GM18858 (cell line): Measurements from ENCODE around the gene CACNA1E.

ENCODE experiments used
- ATAC-seq: cut with Tn5 transposase; IDR thresholded peaks from one replicate; pipeline ENCODE4 v1.9.1; 2021; ENCODE audit not compliant: unreplicated experiment

The CACNA1E gene

DNA sequence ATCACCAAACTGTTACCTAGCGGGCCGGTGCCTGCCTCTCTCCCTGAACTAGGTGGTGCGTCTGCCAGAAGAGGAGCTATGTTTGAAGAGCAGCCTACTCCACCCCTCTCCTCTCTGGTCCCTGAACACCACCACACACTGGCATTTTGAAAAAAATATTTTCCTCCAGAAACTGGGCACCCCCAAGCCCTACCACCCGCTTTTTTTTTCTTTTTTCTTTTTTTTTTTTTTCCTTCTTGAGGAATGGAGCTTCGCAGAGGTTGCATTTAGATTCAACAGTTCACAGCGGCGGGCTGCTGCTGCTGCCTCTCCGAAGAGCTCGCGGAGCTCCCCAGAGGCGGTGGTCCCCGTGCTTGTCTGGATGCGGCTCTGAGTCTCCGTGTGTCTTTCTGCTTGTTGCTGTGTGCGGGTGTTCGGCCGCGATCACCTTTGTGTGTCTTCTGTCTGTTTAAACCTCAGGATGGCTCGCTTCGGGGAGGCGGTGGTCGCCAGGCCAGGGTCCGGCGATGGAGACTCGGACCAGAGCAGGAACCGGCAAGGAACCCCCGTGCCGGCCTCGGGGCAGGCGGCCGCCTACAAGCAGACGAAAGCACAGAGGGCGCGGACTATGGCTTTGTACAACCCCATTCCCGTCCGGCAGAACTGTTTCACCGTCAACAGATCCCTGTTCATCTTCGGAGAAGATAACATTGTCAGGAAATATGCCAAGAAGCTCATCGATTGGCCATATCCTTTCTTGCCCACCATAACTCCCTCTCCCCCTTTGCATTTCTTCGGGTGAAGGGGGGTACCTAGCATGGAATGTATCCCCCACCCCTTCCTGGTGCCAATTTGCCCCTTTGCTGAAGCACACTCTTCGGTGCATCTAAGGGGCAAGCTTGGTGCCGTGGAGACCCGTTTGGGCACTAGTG, at the start of gene CACNA1E:
Gene CACNA1E, plus strand, starts transcription at position 233 of the 911 bp plus-strand sequence. Its CDS starts 228 bp downstream, at position 461.
- no peak for ATAC-seq

DNA sequence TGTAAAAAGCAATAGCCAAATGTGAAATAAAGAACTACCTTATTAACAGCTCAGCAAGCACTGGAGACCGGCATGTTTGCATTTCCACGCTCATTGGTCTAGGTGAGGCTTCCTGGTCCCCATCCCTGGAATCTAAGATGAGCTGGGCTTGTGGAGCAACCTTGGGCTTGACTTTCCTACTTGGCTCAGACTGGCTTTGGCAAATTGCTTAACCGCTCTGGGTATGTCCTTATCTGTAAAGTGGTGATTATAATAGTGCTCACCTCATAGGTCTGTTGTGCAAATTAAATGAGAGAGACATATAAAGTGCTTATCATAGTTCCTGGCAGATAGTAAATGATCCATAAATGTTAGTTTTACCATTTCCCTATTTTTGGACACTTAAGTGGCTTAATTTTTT, 49.4 kb upstream of the CACNA1E start:
- no peak for ATAC-seq

- no peak for ATAC-seq
These were observed 45.3 kb upstream of the CACNA1E start for GRCh38 chr1:181438013-181438412.

- no peak for ATAC-seq
These were observed 42.8 kb upstream of the CACNA1E start for GRCh38 chr1:181440510-181440909.

GRCh38 chr1:181442181-181442525, 41.2 kb upstream of the CACNA1E start:
- no peak for ATAC-seq

GRCh38 chr1:181443231-181443853, 40.0 kb upstream of the CACNA1E start:
- ATAC-seq: no peak

- ATAC-seq: no peak
These were observed 37.9 kb upstream of the CACNA1E start for GRCh38 chr1:181445436-181445835.

GRCh38 chr1:181448461-181448860, 34.9 kb upstream of the CACNA1E start:
- no peak for ATAC-seq

- no peak for ATAC-seq
These were observed 31.6 kb upstream of the CACNA1E start for GRCh38 chr1:181451661-181452230.

GRCh38 chr1:181452746-181453145, 30.6 kb upstream of the CACNA1E start:
- no peak for ATAC-seq

DNA sequence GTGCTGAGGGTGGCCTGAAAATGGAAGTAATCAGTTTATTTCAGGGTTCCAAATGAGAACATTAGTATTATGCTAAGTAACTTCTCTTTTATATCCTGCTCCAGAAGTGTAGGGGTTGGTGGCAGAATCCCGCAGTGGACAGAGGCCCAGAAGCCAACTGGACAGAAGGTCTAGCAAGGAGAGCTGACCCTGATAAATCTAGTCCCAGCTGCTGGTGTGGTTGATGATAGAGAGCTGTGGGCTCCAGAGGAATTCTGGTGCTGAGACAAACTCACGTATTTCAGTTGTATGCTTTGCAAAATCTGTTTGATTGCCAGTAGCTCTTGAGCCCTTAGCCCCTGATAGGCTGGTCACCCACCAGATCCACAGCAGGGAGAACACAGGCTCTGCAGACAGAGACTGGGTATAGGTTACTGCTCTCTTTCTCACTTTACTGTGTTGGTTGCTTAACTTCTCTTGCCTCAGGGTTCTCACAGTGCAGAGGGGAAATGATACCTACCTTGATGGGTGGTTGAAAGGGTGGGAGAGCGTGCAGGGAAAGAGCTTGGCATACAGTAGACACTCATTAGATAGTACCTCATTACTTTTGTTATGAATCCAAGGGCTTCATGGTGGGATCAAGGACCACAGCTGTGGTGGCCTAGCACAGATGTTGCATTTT, 29.6 kb upstream of the CACNA1E start:
- ATAC-seq: no peak

- no peak for ATAC-seq
These were observed 26.8 kb upstream of the CACNA1E start for GRCh38 chr1:181456551-181456950.

DNA sequence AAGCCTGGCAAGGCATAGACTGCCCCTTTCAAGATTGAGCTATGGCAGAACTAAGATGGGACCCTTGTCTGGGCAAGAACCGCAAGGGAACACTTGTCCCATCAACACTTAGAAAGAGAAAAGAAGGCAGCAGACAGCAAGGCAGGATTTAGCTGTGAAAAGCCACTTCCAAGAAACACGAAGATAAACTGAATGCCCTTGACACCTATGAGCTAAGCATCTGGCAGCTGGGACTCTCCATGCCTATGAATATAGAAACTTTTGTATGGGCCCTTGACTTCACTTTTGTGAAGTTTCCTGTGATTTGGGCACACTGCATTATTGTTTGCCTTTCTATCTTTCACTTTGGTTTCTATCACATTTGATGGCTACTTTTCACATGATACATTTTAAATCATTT, 24.9 kb upstream of the CACNA1E start:
- no peak for ATAC-seq

- ATAC-seq: no peak
These were observed 24.2 kb upstream of the CACNA1E start for GRCh38 chr1:181459067-181459466.

DNA sequence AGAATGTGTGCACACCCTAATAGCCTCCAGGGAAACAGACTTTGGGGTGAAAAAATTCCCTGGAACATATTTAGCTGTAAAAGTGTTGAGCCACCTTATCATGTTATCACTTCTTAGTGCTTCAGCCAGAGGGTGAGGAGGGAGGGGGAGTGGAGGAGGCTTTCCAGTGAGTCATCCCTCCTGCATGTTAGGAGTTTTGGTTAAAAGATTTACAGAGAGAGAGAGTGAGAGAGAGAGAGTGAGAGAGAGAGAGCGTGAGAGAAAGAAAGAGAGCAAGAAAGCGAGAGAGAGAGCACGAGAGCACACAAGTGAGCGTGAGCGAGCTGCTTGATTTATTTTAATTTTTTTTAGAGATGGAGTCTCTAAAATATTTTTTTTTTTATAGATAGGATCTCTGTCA, 13.5 kb upstream of the CACNA1E start:
- ATAC-seq: no peak

- no peak for ATAC-seq
These were observed 7.7 kb upstream of the CACNA1E start for GRCh38 chr1:181475580-181475979.

DNA sequence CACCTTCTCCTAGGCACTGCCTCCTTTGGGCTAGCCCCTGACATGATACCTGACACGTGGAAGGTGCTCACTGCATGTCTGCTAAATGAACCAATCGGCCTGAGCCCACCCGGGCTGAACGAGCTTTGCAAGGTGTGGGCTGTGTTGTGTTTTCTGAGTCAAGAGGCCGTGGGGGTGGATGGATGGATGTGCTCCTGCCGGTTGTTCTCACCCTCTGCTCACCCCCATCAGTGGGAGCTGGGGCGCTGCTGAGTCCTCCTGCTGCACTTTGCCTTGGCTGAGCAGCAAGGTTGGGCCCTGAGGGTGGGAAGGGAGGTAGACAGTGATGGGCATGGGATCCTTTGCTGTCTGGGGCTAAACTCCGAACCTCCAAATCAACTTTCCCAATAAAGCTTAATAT, 6.7 kb upstream of the CACNA1E start:
- no peak for ATAC-seq

DNA sequence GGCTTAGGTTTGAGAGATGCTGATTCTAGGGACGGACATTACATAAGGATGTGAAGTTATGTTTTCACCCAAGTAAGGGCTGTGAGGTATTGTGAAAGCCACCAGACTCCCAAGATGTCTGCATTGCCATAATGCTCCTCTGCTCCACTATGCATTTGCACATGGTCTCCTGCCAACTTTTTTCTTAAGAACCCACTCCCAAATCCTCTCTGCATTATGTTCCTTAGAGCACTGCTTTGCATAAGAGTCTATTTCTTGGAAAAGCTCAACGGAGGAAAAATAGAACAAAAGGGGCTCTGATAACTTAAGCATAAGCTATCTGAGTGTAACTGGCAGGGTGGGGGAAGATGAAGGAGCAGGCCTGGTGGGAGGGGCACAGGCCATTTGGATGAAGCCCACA, 5.0 kb upstream of the CACNA1E start:
- no peak for ATAC-seq

DNA sequence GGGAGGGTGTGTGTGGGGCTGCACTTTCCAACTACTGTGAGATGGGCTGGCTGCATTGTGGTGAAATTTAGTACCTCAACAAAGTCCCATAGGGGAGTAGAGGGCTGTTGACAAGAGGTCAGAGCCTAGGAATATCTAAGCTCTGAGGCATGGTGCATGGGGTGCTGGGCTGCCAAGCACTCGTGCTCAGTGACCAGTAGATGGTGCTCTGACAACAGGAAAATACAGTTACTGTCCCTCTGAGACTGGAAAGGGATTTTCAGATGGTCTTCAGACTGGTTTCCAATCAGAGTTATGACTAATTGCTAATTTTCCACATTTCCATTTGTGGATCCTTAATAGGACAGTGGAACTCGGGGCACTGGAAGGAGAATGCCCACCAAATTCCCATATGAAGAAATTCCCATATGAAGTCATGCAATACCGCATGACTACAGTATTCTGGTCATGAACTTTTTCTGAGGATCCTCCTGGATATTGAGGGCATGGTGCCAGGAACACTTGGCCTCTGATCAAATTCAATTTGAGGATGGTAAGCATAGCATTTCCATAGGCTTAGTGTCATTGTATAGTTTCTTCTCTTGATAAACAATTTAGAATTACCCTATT, 4.1 kb upstream of the CACNA1E start:
- ATAC-seq: peak; percentile 61

- no peak for ATAC-seq
These were observed 1.3 kb upstream of the CACNA1E start for GRCh38 chr1:181482001-181482430.
